GM12891 (cell line): ENCODE measurements around the gene INIP.

Experiments used
- PAX5 ChIP-seq: IDR thresholded peaks from 2 replicates; pipeline ENCODE4 v1.6.1; 2011; ENCODE audit warnings: low read length, moderate library complexity, mild to moderate bottlenecking; ENCODE audit not compliant: insufficient read depth, severe bottlenecking
- POLR2A ChIP-seq: IDR thresholded peaks from 2 replicates; pipeline ENCODE4 v1.6.1; 2011; ENCODE audit warnings: low read depth, low read length, control low read depth
- POLR2AphosphoS5 ChIP-seq: IDR thresholded peaks from 2 replicates; pipeline ENCODE4 v1.6.1; 2011; ENCODE audit warnings: low read depth, low read length, control low read depth
- POU2F2 ChIP-seq: IDR thresholded peaks from 2 replicates; pipeline ENCODE4 v1.6.1; 2011; ENCODE audit warnings: low read depth, mild to moderate bottlenecking, control low read depth, low read length, moderate library complexity
- SPI1 ChIP-seq: IDR thresholded peaks from 2 replicates; pipeline ENCODE4 v1.6.1; 2011; ENCODE audit warnings: low read depth, low read length, control low read depth
- TAF1 ChIP-seq: IDR thresholded peaks from 2 replicates; pipeline ENCODE4 v1.6.1; 2011; ENCODE audit warnings: low read depth, low read length, control low read depth

DNA sequence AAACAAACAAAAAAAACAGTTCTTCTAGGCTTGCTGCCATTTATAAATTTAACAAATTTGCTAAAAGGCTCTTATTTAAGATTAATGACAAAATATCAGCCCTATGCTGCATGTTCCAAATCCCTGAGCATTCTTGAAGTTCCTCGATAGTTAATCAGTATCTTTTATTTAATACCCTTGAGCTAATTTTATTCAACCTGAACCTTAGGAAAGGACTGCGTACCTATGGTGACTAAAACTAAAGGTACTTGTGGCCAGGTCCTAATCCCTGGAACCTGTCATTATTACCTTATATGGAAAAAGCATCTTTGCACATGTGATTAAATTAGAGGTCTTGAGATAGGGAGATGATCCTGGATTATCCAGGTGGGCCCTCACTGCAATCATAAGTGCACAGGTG lies 10.5 kb upstream of the INIP start:
- TF ChIP-seq SPI1 (no peak), POLR2A (no peak), POLR2AphosphoS5 (no peak), TAF1 (no peak), PAX5 (no peak), POU2F2 (no peak)
